ENCODE results near the gene TSPAN18.
A peak's percentile ranks its signal among the peaks of the same experiment; 100 is the strongest.

TSPAN18 gene

DNA sequence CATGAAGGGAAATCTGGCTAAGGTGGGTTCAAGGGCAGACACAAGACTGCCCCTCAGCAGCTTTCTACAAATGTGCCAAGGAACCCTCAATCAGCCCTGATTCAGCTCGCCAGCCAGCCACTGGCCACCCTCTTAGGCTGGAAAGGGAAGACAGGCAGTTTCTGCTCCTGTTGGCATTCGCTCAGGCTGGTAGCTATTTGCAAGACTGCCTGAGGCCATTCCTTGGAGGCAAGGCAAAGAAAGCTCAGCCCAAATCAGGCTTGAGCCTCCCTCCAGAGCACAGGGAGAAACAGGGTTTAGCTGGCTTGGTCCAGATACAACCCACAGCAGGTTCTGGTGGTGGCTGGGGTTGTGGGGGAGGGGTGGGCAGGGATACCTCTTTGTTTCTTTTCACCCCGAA, 204.7 kb downstream of the TSPAN18 start:
- no peak for DNase-seq

DNA sequence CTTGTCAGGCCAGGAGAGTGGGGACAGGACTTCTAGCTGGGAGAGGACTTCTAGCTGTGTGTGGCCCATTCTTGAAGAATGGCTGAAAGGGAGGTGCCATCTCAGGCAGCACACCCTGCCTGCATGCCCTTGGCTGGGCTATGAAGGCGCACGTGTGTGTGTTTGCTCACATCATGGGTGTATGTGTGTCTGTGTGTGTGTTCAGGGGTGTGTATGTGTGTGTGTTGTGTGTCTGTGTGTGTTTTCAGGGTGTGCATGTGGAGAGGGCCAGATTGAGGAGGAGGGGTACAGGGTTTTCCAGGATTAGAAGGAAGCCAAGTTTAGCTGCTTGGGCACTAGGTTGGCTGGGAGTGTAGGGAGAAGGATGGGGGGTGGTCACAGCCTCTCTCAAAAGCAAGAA, 207.3 kb downstream of the TSPAN18 start:
- DNase-seq: no peak

DNA sequence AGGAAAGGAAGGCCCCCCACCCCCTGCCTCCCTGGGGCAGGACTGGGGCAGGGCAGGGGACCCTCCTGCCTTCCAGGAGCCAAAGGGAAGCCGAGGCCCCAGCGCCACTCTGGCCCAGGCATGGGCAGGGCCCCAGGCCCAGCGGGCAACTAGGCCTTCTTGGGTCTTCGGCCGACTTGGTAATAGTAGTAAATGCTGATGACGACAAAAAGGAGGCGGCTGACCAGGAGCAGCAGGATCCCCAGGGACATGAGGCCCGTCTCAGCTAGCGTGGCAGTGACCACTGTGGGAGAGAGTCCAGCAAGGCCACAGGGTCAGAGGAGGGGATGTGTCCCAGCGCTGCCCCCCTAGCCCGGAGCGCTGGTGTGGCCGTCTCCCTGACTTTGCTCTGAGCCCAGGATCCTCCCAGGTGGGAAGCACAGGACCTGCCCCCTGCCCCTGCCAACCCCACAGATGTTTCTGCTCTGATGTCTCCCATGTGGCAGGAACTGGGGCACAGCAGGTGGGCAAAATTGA, 208.0 kb downstream of the TSPAN18 start:
- no peak for DNase-seq

- DNase-seq: peak; percentile 86
These were observed 209.8 kb downstream of the TSPAN18 start for GRCh38 chr11:44936525-44936924.

DNA sequence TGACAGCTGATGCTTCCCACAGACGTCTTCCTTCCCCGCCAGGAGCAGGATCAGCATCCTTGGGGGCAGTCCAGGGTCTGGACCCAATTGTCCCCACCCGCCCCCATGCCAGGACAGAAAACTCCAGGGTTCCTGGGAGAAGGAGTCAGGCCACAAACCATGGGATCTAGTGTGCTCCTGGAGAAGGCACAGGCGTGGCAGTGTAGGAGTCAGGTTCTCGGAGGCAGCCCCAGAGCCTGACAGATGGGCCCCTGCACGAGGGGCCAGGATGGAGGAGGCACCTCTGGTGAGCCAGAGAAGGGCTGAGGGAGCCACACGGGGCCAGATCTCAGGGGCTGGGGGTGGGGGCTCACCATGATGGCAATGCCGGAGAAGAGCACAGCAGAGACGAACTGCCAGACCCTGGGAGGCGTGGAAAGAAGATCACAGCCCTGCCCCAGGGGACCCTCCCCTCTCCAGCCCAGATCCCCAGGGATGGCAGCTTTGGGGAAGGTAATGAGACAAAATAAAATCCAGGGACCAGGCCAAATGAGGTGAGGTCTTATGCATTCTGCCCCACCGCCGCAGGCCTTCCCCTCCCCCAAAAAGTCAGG, 210.3 kb downstream of the TSPAN18 start:
- no peak for DNase-seq

DNA sequence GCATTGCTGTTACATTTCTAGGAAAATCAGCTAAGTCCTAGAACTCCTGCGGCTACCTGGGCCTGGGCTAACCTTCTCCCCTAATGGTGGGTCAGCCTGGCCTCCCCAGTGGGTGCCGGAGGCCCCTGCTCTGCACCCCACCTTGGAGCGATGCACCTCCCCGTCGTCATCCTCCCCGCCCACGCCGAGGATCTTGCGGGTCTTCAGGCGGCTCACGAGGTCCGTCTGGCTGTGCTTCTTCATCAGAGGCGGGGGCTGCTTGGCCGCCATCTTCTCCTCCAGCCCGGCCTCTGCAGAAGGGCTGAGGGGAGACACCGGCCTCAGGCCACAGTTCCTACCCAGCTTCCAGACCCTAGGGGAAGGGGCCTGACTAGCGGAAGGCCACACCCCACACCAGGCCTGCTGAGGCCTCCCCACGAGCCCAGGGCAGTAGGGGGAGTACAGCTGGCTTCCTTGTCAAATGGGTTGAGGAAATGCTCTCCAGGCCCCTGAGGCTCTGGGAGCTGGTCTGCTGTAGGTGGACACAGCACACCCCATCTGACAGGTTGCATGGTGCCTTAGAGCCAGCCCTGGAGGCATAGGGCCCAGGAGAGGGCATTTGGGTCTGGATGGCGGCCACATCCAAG, 211.4 kb downstream of the TSPAN18 start:
- DNase-seq: no peak

GRCh38 chr11:44939673-44940395, 213.1 kb downstream of the TSPAN18 start:
- DNase-seq: no peak

DNA sequence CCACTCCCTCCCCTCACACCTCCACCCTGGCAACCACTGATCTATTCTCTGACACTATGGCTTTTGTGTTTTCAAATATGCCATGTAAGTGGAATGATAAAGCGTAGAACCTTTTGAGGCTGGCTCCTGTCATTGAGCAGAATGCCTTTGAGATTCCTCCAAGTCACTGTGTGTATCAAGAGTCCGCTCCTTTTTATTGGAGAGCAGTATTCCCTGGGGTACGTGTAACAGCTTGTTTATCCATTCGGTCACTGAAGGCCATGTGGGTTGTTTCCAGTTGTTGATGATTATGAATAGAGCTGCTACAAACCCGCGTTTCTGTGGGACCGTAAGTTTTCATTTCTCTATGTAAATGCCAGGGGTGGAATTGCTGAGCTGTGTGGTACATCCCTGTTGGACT, 213.6 kb downstream of the TSPAN18 start:
- no peak for DNase-seq

- DNase-seq: no peak
These were observed 214.1 kb downstream of the TSPAN18 start for GRCh38 chr11:44940835-44941234.

DNA sequence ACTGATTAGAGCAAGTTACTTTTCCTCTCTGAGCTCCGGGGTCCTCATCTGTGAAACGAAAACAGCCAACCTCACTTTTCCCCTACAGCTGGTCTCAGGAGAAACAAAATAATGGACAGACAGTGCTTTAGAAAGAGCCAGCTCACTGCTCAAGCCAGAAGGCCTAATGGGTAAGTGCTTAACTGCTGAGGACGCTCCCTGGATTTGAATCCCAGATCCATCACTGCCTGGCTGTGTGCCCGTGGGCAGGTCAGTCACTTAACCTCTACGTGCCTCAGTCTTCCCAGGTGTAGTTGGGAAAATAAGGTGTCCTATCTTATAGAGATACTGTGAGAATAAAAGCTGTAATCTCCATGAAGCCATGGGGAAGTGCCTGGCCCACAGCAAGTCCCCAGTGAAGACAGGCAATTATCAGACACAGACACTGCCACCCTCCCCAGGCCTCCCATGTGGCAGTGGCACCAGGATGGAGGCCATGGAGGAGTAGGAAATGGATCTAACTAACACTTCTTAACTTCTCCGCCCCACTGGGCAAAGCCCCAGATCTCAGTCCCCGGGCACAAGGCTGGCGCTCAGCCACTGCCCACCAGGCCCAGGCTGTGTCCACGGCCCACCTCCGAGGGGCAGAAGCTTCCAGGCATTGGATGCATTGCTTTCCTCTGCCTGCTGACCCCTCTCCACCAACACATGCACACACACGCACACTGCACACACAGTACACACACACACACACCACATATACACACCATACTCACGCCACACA, 214.7 kb downstream of the TSPAN18 start:
- DNase-seq: no peak

DNA sequence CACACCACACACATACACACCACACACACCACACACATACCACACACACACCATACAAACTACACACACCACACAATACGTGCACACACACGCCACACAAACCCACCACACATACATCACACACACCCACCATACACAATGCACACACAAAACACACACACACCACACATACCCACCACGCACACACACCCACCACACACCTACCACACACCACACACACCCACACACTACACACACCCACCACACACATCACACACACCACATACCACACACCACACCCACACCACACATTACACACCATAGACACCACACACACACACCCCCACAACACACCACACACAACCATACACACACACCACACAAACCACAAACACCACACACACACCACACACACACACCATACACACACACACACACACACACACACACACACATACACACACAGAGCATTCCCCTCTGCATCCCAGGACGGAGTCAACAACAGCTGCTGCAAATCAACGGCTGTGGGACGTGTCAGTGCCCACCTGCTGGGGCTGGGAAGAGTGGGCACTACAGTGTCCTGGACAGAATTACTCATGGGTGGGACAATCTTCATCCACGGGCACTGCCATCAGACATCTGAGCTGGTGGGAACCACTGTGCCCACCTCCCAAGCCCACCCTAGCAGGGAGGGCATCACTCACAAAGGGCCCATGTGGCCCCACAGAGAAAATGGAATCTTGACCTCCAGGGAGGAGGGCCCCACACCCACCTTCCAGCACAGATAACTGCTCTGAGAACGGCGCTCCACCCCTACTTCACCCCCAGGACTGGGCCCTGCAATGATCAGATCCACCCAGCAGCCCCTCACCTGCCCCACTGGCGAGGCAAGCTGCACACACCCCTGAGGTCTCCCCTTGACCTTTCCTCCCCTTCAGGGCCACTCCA, 215.5 kb downstream of the TSPAN18 start:
- DNase-seq: no peak

DNA sequence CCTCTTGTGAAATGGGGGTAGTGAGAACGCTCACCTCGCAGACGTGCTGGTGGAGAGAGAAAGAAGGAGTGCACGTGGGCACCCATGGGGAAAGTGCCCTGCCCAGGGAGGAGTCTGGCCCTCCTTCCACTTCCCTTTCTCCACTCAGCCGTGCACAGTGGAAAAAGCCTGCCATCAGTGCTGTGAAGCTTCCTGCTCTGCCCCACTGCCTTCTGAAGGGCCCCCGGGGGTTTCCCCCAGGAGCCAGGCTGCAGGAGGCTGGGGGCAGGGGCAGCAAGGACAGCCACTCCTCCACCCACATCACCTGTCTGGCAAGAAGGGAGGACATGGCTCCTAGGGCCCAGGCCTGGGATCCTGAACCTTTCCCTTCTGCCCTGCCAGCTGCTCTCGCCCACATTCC, 216.4 kb downstream of the TSPAN18 start:
- no peak for DNase-seq

DNA sequence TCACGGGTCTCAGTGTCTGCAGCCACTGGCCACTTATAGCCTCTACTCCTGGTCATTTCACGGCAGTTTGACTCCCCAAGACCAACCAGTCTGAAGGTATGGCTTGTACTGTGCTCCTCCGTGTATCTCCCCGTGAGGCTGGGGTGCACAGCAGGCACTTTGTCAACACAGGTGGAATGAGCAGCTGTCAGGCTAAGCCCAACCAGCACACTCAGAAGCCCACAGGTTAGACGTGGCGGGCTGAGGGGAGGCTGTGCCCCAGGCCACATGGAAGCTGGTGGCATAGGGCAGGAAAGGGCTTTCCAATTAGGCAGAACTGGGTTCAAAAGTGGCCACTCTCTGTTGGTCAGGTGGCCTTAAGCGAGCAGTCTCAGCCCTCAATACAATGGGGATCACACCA, 216.9 kb downstream of the TSPAN18 start:
- DNase-seq: no peak

DNA sequence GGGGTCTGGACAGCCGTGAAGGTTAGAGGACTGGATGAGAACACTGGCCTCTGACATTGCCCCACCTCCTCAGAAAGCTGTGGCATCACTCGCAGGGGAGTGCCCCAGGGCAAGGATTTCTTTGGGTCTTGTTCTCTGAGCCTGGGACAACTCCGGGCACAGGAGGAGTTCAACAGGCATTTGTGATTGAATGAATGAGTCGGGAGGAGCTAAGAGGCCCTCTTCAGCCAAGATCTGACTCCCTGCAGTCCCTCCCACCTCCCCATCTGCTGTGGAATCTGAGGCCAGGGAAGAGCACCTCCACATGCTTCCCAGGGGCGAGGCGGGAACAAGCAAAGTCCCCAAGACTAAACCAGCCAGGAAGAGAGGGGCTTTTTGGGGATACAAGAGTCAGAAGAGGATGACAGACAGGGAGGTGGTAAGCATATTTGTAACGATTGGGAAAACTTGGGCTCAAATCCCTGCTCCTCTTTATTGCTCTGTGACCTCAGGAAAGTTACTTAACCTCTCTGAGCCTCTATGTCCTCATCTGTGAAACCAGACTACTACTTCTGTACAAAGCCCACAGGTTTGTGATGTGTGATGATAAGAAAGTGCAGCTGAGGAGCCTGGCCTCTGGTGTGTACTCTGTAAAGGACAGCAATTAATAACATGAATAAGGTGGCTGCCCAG, 217.6 kb downstream of the TSPAN18 start:
- DNase-seq: no peak

GRCh38 chr11:44944853-44945235, 218.1 kb downstream of the TSPAN18 start:
- no peak for DNase-seq

DNA sequence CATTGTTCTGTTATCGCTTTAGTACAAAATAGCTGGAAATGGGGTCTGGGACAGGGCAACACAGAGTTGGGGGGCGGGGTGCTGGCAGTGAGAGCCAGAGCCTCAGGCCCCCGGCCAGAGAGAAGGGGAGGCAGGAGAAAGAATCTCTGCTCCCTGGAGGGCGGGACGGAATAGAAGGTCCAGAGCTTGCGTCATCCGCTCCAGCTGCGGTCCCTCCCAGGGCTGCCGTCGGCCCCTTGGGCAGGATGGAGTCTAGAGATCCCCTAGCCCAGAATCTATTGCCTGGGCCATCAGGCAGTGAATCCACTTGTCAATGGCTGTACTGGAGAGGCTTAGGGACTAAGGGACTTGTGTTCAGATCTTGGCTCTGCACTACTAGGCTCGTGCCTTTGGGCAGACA, 218.9 kb downstream of the TSPAN18 start:
- DNase-seq: no peak

DNA sequence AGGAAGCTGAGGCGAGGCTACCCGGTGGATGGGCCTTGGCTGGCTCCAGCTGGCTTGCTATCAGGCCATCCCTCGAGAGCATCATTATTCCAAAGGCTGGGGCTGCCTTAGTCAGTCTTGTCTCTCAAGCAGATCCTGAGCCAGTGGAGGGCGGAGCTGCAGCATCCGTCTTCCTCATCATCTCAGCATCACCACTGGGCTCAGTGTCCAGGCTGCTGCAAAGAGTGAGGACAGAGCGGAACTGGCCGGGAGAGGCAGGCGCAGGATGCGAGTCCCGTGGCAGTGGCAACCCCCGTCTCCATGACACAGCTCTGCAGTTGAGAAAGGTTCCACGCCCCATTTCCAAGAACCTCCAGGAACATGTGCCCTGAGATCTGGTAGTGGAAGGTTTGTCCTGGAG, 219.5 kb downstream of the TSPAN18 start:
- DNase-seq: no peak

GRCh38 chr11:44947114-44947513, 220.4 kb downstream of the TSPAN18 start:
- DNase-seq: no peak

DNA sequence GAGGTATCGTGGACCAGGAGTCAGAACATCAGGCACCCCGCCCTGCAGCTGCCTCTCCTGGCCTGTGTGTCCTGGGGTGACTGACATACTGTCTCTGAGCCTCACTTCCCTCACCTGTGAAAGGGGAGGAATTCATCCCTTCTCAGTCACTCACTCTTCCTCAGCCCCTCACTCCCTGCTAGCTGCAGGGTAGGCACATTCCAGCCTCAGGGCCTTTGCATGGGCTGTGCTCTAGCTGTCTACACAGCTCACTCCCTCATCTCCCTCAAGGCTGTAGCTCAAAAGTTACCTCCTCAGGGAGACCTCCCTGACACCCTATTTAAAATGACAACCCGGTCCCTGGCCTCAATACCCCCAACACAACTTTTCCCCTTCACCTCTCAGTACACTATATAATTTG, 221.4 kb downstream of the TSPAN18 start:
- DNase-seq: no peak

DNA sequence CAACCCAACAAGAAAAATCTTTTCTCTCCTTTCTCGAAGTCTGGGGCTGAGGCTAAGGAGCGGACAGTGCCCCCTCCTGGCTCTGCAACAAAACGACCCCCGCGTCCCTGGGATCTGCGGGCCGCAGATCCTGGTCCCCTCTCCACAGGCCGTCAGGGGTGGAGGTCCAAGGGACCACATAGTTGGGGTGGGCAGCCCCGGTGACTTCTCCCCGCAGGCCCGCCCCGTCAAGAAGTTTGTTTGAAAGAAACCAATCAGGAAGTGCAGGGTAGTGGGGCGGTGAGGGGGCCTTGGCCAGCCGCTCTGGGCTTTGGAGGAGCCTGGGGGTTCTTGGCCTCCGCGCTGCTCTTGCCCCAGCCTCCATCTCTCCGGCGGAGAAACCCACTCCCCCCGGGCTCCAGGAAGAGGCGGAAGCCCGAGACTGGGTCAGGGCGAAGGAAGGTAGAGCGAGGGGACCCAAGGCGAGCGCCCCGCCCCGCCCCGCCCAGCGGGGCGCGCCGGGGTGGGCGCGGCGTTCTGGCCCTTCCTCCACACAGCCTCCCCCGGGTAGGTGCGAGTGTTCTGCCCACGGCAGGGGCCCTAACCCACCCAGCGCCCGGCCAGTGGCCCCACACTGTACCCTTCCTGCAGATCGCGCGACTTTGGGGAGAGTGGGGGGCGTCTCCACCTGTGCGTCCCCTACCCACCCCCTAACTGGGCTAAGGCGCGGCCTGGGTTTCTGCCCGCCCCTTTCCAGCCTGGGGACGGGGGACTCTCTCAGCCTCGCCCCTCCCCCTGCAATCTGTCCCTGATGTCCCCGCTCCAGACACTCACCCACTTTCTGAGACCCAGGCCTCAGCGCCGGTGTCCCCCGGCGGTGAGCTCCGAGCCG, 222.6 kb downstream of the TSPAN18 start:
- DNase-seq: peak; percentile 30
